DOHH2 (cell line): ENCODE measurements around the gene B3GNT9.

Experiments
- H3F3A ChIP-seq: fragments of 200-600 bp; sonication (generic), shearing (Covaris generic); 2 replicates; pipeline ENCODE4 v1.6.0; 2016; ENCODE audit warnings: antibody characterized with exemption, mild to moderate bottlenecking; ENCODE audit not compliant: control insufficient read depth, insufficient read depth
- H3K27ac ChIP-seq: fragments of 200-600 bp; sonication (generic); 2 replicates; pipeline ENCODE4 v1.5.1; 2014; ENCODE audit warnings: low read depth, mild to moderate bottlenecking, low read length, moderate library complexity
- H3K27me3 ChIP-seq: fragments of 200-600 bp; sonication (generic); 2 replicates; pipeline ENCODE4 v1.6.1; 2014; ENCODE audit warnings: mild to moderate bottlenecking, low read length, mixed read lengths; ENCODE audit not compliant: control insufficient read depth
- H3K36me3 ChIP-seq: fragments of 200-600 bp; sonication (generic); 2 replicates; pipeline ENCODE4 v1.6.1; 2014; ENCODE audit warnings: mild to moderate bottlenecking, low read length, moderate library complexity, mixed read lengths; ENCODE audit not compliant: control insufficient read depth
- H3K4me1 ChIP-seq: fragments of 200-600 bp; sonication (generic); 2 replicates; pipeline ENCODE4 v1.6.1; 2014; ENCODE audit warnings: mild to moderate bottlenecking, low read length, mixed read lengths; ENCODE audit not compliant: control insufficient read depth
- H3K4me2 ChIP-seq: fragments of 200-600 bp; sonication (generic); 2 replicates; pipeline ENCODE4 v1.6.0; 2014; ENCODE audit warnings: mild to moderate bottlenecking, low read length, moderate library complexity
- H3K4me3 ChIP-seq: fragments of 200-600 bp; sonication (generic); 2 replicates; pipeline ENCODE4 v1.5.1; 2014; ENCODE audit warnings: mild to moderate bottlenecking, low read length, mixed read lengths
- H3K79me2 ChIP-seq: fragments of 200-600 bp; sonication (generic); 2 replicates; pipeline ENCODE4 v1.6.1; 2014; ENCODE audit warnings: mild to moderate bottlenecking, low read length, mixed read lengths; ENCODE audit not compliant: control insufficient read depth
- H3K9me2 ChIP-seq: fragments of 200-600 bp; sonication (generic); replicated peaks from 2 replicates; pipeline ENCODE4 v1.6.1; 2014; ENCODE audit warnings: mild to moderate bottlenecking, low read length, mixed read lengths; ENCODE audit not compliant: control insufficient read depth
- H3K9me3 ChIP-seq: fragments of 200-600 bp; sonication (generic); 2 replicates; pipeline ENCODE4 v1.6.1; 2014; ENCODE audit warnings: antibody characterized with exemption, low read length, mixed read lengths; ENCODE audit not compliant: control insufficient read depth, insufficient read depth
- H4K20me1 ChIP-seq: fragments of 200-600 bp; sonication (generic); 2 replicates; pipeline ENCODE4 v1.6.0; 2014; ENCODE audit warnings: low read depth, mild to moderate bottlenecking, antibody characterized with exemption, low read length, moderate library complexity; ENCODE audit not compliant: control insufficient read depth, insufficient read depth
- EZH2phosphoT487 ChIP-seq: fragments of 200-600 bp; sonication (generic); IDR thresholded peaks from 2 replicates; pipeline ENCODE4 v1.6.1; 2017; ENCODE audit warnings: borderline replicate concordance, mild to moderate bottlenecking, antibody characterized with exemption, low read length, moderate library complexity, mixed read lengths
- TF ChIP-seq, protein P1 (sequence below): fragments of 200-600 bp; sonication (generic); IDR thresholded peaks from one replicate; pipeline ENCODE4 v1.5.1; 2014; ENCODE audit warnings: antibody characterized with exemption, mild to moderate bottlenecking, low read depth, low read length; ENCODE audit not compliant: poor library complexity, severe bottlenecking

Gene B3GNT9

GRCh38 chr16:67146523-67147357, 4.1 kb downstream of the B3GNT9 start:
- Histone ChIP-seq H3K36me3 (peaks cover 46% of the 10 kb centered on the region), H3K4me2 (no peak overlapping the region), H3K27me3 (peaks cover 11% of the 10 kb centered on the region; the same call in 1 of the 2 replicates), H3K27ac (no peak overlapping the region), H4K20me1 (no peaks in the 10 kb centered on the region; the same call in 1 of the 2 replicates), H3F3A (no peaks in the 10 kb centered on the region; the same call in 1 of the 2 replicates), H3K4me3 (no peak overlapping the region), H3K4me1 (0 out of 2 replicates have a peak, but pooled peaks cover 3% of the 10 kb centered on the region), H3K79me2 (no peaks in the 10 kb centered on the region), H3K9me2 (no peaks in the 10 kb centered on the region), H3K9me3 (no peaks in the 10 kb centered on the region)
- TF ChIP-seq, protein P1, sequence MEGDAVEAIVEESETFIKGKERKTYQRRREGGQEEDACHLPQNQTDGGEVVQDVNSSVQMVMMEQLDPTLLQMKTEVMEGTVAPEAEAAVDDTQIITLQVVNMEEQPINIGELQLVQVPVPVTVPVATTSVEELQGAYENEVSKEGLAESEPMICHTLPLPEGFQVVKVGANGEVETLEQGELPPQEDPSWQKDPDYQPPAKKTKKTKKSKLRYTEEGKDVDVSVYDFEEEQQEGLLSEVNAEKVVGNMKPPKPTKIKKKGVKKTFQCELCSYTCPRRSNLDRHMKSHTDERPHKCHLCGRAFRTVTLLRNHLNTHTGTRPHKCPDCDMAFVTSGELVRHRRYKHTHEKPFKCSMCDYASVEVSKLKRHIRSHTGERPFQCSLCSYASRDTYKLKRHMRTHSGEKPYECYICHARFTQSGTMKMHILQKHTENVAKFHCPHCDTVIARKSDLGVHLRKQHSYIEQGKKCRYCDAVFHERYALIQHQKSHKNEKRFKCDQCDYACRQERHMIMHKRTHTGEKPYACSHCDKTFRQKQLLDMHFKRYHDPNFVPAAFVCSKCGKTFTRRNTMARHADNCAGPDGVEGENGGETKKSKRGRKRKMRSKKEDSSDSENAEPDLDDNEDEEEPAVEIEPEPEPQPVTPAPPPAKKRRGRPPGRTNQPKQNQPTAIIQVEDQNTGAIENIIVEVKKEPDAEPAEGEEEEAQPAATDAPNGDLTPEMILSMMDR: no peak
- TF ChIP-seq EZH2phosphoT487: no peak

GRCh38 chr16:67145746-67146145, 5.1 kb downstream of the B3GNT9 start:
- H3K79me2 ChIP-seq: no peaks in the 10 kb centered on the region
- H3K4me1 ChIP-seq: 0 out of 2 replicates have a peak, but pooled peaks cover under 1% of the 10 kb centered on the region
- H3K27ac ChIP-seq: no peak overlapping the region
- TF ChIP-seq EZH2phosphoT487: no peak
- TF ChIP-seq, protein P1: no peak
- no peak overlapping the region for H3K4me2 ChIP-seq
- H3F3A ChIP-seq: no peaks in the 10 kb centered on the region; the same call in 1 of the 2 replicates
- H3K4me3 ChIP-seq: no peak overlapping the region
- peaks cover under 1% of the 10 kb centered on the region; the same call in 1 of the 2 replicates for H3K27me3 ChIP-seq
- no peaks in the 10 kb centered on the region for H4K20me1 ChIP-seq
- no peaks in the 10 kb centered on the region for H3K9me2 ChIP-seq
- peaks cover 55% of the 10 kb centered on the region for H3K36me3 ChIP-seq
- no peaks in the 10 kb centered on the region for H3K9me3 ChIP-seq

DNA sequence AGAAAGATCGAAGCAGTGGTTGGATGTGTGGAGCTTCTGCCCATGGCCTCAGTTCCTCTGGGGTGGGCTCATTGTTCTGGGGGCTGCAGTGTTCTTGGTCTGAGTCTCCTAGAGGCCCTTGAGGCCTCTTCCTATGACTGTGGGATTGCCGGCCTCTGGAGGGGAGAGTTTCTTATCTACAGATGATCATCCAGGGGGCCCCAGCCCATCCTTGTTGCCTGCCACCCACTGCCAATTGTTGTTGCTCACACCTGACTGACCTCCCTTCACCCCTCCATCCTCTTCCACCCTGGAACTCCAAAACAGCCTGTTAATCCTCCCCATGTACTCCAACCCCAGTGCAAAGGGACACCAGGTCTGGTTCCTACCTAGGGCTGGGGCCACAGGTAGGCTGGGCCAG, 5.9 kb downstream of the B3GNT9 start:
- no peaks in the 10 kb centered on the region for H3K4me1 ChIP-seq
- no peak overlapping the region for H3K4me3 ChIP-seq
- H3K36me3 ChIP-seq: peaks cover 64% of the 10 kb centered on the region
- H3F3A ChIP-seq: no peaks in the 10 kb centered on the region; the same call in 1 of the 2 replicates
- H3K27ac ChIP-seq: no peak overlapping the region
- H3K9me3 ChIP-seq: no peaks in the 10 kb centered on the region
- H4K20me1 ChIP-seq: no peaks in the 10 kb centered on the region
- no peaks in the 10 kb centered on the region for H3K27me3 ChIP-seq
- TF ChIP-seq EZH2phosphoT487: no peak
- TF ChIP-seq, protein P1: no peak
- H3K79me2 ChIP-seq: no peaks in the 10 kb centered on the region
- no peaks in the 10 kb centered on the region for H3K9me2 ChIP-seq
- H3K4me2 ChIP-seq: no peak overlapping the region
